ENCODE data around the gene IL4I1. TPM values are rescaled to one million over a fixed set of nuclear protein-coding genes. Genes with fewer than 3 reads are reported as not detected.

Gene IL4I1
- total and polyA plus RNA-seq, 4 donors = 0.08 to 0.75 (median 0.23) TPM

DNA sequence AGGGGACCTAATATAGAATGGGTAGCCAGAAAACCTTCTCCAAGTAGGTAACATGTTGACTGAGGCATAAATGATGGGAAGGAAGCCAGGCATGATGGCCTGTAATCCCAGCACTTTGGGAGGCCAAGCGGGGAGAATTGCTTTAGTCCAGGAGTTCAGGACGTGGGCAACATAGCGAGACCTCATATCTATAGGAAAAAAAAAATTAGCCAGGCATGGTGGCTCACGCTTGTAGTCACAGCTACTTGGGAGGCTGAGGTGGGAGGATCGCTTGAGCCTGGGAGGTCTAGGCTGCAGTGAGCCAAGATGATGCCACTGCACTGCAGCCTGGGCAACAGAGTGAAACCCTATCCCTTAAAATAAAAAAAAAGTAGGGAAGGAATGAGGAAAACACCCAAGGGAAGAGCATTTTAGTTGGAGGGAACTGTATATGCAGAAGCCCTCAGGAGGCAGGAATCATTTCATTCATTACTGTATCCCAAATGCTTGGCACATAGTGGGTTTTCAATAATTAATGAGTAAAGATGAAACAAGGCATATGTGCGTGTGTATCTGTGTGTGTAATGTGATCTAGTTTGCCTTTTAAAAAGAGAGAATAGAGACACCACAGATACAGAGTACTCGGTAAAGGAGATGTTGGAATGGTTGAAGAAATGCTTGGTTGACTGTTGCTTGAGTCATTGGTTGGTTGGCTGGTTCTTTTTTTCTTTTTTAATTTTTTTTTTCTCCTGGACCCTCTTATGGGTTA, 34.8 kb upstream of the IL4I1 start:
- TF ChIP-seq, protein P1, sequence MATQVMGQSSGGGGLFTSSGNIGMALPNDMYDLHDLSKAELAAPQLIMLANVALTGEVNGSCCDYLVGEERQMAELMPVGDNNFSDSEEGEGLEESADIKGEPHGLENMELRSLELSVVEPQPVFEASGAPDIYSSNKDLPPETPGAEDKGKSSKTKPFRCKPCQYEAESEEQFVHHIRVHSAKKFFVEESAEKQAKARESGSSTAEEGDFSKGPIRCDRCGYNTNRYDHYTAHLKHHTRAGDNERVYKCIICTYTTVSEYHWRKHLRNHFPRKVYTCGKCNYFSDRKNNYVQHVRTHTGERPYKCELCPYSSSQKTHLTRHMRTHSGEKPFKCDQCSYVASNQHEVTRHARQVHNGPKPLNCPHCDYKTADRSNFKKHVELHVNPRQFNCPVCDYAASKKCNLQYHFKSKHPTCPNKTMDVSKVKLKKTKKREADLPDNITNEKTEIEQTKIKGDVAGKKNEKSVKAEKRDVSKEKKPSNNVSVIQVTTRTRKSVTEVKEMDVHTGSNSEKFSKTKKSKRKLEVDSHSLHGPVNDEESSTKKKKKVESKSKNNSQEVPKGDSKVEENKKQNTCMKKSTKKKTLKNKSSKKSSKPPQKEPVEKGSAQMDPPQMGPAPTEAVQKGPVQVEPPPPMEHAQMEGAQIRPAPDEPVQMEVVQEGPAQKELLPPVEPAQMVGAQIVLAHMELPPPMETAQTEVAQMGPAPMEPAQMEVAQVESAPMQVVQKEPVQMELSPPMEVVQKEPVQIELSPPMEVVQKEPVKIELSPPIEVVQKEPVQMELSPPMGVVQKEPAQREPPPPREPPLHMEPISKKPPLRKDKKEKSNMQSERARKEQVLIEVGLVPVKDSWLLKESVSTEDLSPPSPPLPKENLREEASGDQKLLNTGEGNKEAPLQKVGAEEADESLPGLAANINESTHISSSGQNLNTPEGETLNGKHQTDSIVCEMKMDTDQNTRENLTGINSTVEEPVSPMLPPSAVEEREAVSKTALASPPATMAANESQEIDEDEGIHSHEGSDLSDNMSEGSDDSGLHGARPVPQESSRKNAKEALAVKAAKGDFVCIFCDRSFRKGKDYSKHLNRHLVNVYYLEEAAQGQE (IDR thresholded peaks at IDR 0.05) = no peak
- Histone ChIP-seq H3K4me3 (ENCODE audit: low read depth in 1 of 3, low read length in 3 of 3) (peak overlapping the region; percentile 92 to 97 (median 95)), H3K36me3 (ENCODE audit: control insufficient read depth in 4 of 4, insufficient read depth in 3 of 4, low read depth in 1 of 4, low read length in 3 of 4) (peaks cover 3 to 17% (median 7%) of the 10 kb centered on the region in 4 donors), H3K27me3 (ENCODE audit: control insufficient read depth in 4 of 4, insufficient read depth in 4 of 4, low read length in 3 of 4) (no peaks in the 10 kb centered on the region), H3K9ac (ENCODE audit: low read depth in 1 of 2, low read length in 2 of 2) (no peak overlapping the region), H3K9me3 (ENCODE audit: control insufficient read depth in 4 of 4, low read length in 3 of 4) (no peaks in the 10 kb centered on the region), H3K27ac (ENCODE audit: low read depth in 1 of 2, low read length in 2 of 2) (peak overlapping the region in 1 of 2 donors; percentile 32), H3K4me1 (ENCODE audit: control insufficient read depth in 4 of 4, insufficient read depth in 4 of 4, low read length in 3 of 4) (peaks cover 6 to 34% (median 17%) of the 10 kb centered on the region in 4 donors)
- 84% methylated on average over 7 of the region's 7 CpGs for WGBS
- no peak for DNase-seq (ENCODE audit: low spot score)

DNA sequence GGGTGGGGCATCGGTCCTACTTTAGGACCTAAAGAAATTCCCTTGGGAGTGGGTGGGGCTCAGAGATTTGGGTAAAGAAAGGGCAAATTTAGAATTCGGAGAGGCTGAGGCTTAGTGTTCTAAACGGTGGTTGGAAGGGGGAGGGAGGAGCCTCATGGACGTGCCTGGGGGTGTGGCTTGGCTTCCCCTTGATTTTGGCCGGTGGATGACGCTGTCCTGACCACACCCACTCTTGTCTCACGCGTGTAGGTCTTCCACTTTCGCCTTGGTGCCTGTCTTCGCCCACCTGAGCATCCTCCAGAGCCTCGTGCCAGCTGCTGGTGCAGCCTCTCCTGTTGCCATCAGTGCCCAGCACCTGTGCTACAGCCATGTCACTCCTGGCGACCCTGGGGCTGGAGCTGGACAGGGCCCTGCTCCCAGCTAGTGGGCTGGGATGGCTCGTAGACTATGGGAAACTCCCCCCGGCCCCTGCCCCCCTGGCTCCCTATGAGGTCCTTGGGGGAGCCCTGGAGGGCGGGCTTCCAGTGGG, 33.9 kb upstream of the IL4I1 start:
- no peak overlapping the region for H3K9ac ChIP-seq (ENCODE audit: low read depth in 1 of 2, low read length in 2 of 2)
- no peak for DNase-seq (ENCODE audit: low spot score)
- 33% methylated on average over 15 of the region's 15 CpGs for WGBS
- H3K36me3 ChIP-seq (ENCODE audit: control insufficient read depth in 4 of 4, insufficient read depth in 3 of 4, low read depth in 1 of 4, low read length in 3 of 4) = peaks cover 3 to 17% (median 7%) of the 10 kb centered on the region in 4 donors
- H3K9me3 ChIP-seq (ENCODE audit: control insufficient read depth in 4 of 4, low read length in 3 of 4) = no peaks in the 10 kb centered on the region
- peak overlapping the region; percentile 92 to 97 (median 95) for H3K4me3 ChIP-seq (ENCODE audit: low read depth in 1 of 3, low read length in 3 of 3)
- no peaks in the 10 kb centered on the region for H3K27me3 ChIP-seq (ENCODE audit: control insufficient read depth in 4 of 4, insufficient read depth in 4 of 4, low read length in 3 of 4)
- H3K4me1 ChIP-seq (ENCODE audit: control insufficient read depth in 4 of 4, insufficient read depth in 4 of 4, low read length in 3 of 4) = peaks cover 6 to 34% (median 17%) of the 10 kb centered on the region in 4 donors
- no peak for TF ChIP-seq FOXA1 (IDR thresholded peaks at IDR 0.05)
- no peak for TF ChIP-seq RAD21 (IDR thresholded peaks at IDR 0.05)
- TF ChIP-seq, protein P2, sequence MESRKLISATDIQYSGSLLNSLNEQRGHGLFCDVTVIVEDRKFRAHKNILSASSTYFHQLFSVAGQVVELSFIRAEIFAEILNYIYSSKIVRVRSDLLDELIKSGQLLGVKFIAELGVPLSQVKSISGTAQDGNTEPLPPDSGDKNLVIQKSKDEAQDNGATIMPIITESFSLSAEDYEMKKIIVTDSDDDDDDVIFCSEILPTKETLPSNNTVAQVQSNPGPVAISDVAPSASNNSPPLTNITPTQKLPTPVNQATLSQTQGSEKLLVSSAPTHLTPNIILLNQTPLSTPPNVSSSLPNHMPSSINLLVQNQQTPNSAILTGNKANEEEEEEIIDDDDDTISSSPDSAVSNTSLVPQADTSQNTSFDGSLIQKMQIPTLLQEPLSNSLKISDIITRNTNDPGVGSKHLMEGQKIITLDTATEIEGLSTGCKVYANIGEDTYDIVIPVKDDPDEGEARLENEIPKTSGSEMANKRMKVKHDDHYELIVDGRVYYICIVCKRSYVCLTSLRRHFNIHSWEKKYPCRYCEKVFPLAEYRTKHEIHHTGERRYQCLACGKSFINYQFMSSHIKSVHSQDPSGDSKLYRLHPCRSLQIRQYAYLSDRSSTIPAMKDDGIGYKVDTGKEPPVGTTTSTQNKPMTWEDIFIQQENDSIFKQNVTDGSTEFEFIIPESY (IDR thresholded peaks at IDR 0.05) = no peak
- TF ChIP-seq NR2F2 (IDR thresholded peaks at IDR 0.05) = no peak
- TF ChIP-seq, protein P3, sequence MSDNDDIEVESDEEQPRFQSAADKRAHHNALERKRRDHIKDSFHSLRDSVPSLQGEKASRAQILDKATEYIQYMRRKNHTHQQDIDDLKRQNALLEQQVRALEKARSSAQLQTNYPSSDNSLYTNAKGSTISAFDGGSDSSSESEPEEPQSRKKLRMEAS (IDR thresholded peaks at IDR 0.05) = no peak
- no peak for TF ChIP-seq FOXA2 (IDR thresholded peaks at IDR 0.05)
- no peak for TF ChIP-seq HNF4A (conservative IDR thresholded peaks at IDR 0.05)
- TF ChIP-seq, protein P4, sequence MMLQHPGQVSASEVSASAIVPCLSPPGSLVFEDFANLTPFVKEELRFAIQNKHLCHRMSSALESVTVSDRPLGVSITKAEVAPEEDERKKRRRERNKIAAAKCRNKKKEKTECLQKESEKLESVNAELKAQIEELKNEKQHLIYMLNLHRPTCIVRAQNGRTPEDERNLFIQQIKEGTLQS (IDR thresholded peaks at IDR 0.05) = no peak
- TF ChIP-seq, protein P1 (IDR thresholded peaks at IDR 0.05) = no peak
- TF ChIP-seq, protein P5, sequence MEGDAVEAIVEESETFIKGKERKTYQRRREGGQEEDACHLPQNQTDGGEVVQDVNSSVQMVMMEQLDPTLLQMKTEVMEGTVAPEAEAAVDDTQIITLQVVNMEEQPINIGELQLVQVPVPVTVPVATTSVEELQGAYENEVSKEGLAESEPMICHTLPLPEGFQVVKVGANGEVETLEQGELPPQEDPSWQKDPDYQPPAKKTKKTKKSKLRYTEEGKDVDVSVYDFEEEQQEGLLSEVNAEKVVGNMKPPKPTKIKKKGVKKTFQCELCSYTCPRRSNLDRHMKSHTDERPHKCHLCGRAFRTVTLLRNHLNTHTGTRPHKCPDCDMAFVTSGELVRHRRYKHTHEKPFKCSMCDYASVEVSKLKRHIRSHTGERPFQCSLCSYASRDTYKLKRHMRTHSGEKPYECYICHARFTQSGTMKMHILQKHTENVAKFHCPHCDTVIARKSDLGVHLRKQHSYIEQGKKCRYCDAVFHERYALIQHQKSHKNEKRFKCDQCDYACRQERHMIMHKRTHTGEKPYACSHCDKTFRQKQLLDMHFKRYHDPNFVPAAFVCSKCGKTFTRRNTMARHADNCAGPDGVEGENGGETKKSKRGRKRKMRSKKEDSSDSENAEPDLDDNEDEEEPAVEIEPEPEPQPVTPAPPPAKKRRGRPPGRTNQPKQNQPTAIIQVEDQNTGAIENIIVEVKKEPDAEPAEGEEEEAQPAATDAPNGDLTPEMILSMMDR (IDR thresholded peaks at IDR 0.05; ENCODE audit: low read depth, low read length, missing input control) = no peak
- no peak for TF ChIP-seq HNF4G (IDR thresholded peaks at IDR 0.05)
- TF ChIP-seq YY1 (IDR thresholded peaks at IDR 0.05) = no peak
- no peak for TF ChIP-seq RXRA (IDR thresholded peaks at IDR 0.05)
- peak overlapping the region; percentile 93 to 96 for H3K27ac ChIP-seq (ENCODE audit: low read depth in 1 of 2, low read length in 2 of 2)

Measured in liver (tissue), 9 donors.